ENCODE measurements around the gene IGFN1.

IGFN1 gene

DNA sequence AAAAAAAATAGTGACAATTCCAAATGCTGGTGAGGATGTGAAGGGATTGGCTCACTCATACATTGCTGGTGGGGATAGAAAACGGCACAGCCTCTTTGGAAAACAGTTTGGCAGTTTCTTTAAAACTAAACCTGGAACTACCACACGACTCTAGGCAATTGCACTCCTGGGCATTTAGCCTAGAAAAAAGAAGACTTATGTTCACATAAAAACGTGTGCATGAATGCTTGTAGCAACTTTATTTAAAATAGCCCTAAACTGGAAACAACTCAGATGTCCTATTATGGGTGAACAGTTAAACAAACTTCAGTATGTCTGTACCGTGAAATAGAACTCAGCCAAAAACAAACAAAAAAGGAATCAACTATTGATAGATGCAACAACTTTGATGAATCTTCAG lies 26.9 kb upstream of the IGFN1 start:
- DNase-seq (ENCODE audit: low read depth) = no peak

DNA sequence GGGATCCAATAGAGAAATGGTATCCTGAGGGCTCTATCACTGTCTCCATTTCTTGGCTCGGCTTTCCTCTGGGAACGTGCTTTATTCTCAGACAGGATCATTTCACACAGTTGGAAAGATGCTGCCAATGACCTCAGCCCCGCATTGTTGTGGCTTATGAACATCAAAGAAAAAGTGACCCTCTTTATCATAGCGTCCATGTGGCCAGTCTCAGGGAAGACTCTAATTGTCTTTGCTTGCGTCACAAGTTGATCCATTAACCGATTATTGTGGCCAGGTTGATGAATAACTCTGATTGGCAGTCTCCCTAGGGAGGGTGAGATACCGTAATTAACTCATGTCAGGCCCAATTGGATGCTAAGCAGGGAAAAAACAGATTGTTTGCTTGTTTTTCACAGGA lies 26.0 kb upstream of the IGFN1 start:
- no peak for DNase-seq (ENCODE audit: low read depth)

- no peak for DNase-seq (ENCODE audit: low read depth)
Observed at GRCh38 chr1:201167041-201167991, 23.3 kb upstream of the IGFN1 start.

DNA sequence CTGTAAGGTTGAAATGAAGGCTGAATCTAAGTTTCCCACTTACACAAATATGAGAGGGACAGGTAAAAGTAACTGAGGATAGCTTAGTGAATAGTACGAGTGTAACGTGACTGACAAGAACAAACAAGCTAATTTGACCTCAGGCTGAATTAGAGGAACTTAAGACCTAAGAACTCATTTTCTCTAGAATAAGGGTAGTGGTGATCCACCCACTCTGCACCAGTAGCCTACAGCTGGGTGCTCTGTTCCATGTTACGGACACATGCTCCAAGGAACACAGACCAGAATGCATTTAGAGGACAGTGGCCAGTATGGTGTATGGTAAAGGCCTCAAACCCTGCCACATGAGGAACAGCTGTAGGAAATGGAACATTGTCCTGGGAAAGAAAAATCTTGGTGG lies 21.4 kb upstream of the IGFN1 start:
- DNase-seq (ENCODE audit: low read depth) = no peak

GRCh38 chr1:201169971-201170532 lies 20.6 kb upstream of the IGFN1 start:
- DNase-seq (ENCODE audit: low read depth) = no peak

GRCh38 chr1:201170533-201171062 lies 20.0 kb upstream of the IGFN1 start:
- DNase-seq (ENCODE audit: low read depth) = peak; percentile 97

DNA sequence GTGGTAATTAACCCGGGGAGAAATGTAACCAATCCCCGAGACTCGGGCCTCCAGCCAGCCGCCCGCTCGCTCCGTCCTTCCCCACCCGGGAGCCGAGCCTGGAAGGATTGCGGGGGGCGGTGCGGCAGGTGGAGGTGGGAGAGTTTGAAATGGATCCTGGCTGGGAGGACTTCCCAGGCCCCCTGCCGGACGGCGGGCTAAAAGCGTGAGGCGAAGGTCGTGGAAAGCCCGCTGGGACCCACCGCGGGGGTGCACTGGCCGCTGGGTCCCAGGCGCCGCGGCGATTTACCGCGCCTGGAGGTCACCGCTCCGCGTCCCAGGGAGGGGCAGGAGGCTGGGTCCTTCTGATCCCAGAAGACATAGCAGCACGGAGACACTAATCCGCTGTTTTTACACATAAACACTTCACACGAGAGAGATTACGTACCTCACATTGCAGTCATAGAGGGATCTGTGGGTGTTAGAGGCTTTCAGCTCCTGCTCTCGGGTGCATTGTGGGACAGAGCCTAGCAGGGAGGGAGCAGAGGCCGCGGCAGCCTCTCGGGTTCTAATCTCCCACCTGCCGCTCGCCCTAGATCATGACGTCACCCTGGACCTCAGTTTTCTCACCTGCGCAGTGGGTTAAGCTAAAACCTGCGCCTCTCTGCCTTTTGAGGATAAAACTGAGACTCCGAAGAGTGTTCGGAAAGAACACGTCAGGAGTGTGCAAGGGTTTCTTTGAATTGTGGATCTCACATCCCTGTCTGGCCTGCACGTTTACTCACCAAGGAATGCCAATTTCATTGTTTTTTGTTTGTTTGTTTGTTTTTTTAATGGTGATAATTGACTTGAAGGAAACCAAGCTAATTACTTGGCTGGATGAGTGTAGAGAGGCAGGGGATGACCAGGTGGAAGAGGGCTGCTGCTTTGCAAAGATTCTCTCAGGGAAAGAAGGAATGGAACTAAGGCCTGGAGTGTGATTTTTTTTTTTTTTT lies 19.3 kb upstream of the IGFN1 start:
- DNase-seq (ENCODE audit: low read depth) = no peak

GRCh38 chr1:201172326-201172725 lies 18.3 kb upstream of the IGFN1 start:
- DNase-seq (ENCODE audit: low read depth) = no peak

DNA sequence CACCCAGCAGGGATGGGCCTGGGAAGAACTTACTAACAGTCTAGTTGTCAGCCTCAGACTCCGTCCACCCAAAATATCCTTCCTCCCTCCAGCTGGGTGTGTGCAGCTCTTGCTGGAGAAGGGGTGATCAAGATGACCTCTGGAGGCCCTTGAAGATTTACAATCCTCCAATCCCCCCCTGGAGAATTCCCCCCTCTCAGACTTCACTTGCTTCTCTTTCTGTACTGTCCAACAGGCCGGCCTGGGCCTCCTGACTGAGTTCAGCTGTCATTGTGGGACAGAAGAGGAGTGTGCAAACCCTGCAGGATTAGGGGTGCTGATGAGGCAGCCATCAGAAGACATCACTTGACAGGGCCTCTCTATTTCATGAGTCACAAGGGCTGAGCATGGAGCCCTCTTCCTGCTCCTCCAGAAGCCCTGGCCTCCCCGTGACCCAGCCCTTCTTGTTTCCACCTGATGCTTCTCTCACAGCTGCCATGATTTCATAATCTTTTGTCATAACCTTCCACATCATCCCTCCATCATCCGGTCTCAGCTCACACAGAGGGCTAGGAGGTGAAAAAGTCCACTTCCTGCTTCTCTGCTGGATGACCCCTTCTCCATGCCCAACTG lies 17.5 kb upstream of the IGFN1 start:
- DNase-seq (ENCODE audit: low read depth) = no peak

- no peak for DNase-seq (ENCODE audit: low read depth)
Observed at GRCh38 chr1:201173736-201174135, 16.9 kb upstream of the IGFN1 start.

GRCh38 chr1:201175820-201176500 lies 14.7 kb upstream of the IGFN1 start:
- no peak for DNase-seq (ENCODE audit: low read depth)

DNA sequence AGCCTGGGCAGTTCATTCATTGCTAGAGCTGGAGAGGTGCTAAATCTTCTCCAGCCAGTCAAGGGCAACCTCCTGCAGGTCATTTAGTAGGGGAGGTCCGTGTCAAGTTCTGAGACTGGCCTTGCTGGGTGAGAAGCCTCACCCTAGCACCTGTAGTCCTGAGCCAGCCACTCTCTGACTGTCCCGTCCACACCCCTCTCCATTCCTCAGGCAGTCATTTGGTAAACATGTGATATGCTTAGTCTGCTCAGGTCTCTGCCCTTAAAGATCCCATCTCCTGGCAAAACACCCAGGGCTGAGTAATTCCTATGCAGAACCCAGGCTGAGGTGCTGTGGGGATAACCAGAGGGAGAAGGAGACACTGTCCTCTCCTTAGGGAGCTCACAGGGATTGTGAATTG lies 13.7 kb upstream of the IGFN1 start:
- no peak for DNase-seq (ENCODE audit: low read depth)

DNA sequence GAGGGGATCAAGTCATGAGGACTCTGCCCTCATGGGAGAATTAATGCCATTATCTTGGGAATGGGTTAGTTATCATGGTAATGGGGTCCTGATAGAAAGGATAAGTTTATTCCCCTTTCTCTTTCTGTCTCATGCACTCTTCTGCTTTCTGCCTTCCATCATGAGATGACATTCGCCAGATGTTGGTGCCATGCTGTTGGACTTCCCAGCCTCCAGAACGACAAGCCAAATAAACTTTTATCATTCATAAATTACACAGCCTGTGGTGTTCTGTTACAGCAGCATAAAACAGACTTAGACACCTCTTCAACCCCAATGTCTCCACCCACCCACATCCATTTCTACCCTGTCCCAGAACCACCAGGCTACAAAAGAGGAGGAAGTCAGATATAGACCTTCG lies 11.9 kb upstream of the IGFN1 start:
- DNase-seq (ENCODE audit: low read depth) = no peak

DNA sequence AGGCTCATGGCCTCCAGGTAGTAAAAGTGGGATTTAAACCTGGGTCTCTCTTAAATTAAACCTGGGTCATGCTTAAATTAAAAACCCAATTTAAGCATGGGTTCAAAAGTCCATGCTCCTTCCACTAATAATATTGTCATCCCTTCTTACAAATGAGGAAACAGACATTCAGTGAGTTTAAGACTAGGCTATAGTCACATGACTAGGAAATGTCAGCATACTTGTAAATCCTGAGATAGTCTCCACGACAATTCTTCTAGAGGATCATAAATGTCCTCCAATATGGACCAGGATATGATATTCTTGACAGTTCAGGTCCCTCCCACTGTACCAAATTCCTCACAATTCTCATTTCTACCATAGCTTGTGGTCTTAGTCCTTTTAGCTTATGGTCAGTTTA lies 10.5 kb upstream of the IGFN1 start:
- DNase-seq (ENCODE audit: low read depth) = no peak

GRCh38 chr1:201180901-201181300 lies 9.7 kb upstream of the IGFN1 start:
- no peak for DNase-seq (ENCODE audit: low read depth)

GRCh38 chr1:201181323-201181722 lies 9.3 kb upstream of the IGFN1 start:
- DNase-seq (ENCODE audit: low read depth) = no peak

- no peak for DNase-seq (ENCODE audit: low read depth)
Observed at GRCh38 chr1:201181726-201182125, 8.9 kb upstream of the IGFN1 start.

GRCh38 chr1:201183209-201183608 lies 7.4 kb upstream of the IGFN1 start:
- no peak for DNase-seq (ENCODE audit: low read depth)

- DNase-seq (ENCODE audit: low read depth) = peak; percentile 16
Observed at GRCh38 chr1:201183753-201184152, 6.9 kb upstream of the IGFN1 start.

DNA sequence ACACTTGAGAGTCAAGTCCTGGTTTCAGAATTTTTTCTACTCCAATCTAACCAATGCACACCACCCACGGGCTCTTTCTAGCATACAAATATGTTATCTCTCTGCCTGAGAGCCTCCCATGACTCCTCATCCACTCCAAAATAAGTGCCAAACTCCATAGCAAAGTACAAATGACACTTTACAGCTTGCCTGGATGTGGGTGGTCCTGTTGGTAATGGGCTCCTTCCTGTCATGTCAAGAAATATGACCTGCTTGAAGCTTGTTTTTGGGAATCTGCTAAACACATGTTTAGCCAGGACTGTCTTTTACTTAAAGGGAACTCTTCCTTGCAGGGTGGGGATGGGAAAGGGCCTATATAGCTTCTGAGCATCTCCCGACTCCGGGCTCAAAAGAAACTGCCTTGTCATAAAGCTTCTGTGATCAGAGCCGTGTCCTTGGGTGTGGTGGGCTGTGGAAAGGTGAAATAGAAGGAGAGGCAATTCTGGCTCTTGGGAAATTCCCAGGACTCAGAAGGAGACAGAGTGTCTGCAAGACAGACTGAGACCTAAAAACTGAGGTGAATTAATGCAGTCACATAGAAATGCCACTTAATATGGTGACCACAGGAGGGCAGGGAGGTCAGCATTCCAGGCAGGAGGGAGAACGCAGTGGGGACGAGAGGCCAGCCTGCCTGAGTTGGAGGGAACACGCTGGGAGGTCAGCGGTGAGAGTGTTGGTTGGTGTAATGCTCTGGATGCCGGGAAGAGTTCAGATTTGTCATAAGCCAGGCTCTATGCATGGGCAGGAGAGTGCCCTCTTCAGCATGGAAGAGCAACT lies 6.1 kb upstream of the IGFN1 start:
- peak; percentile 85 for DNase-seq (ENCODE audit: low read depth)
